ENCODE data around the gene EEF2K. TPM values are rescaled to one million over a fixed set of nuclear protein-coding genes. Genes with fewer than 3 reads are reported as not detected.

EEF2K gene
- total RNA-seq, 4 donors from 2014 or later: 10.6 to 26.9 (median 16.2) TPM

DNA sequence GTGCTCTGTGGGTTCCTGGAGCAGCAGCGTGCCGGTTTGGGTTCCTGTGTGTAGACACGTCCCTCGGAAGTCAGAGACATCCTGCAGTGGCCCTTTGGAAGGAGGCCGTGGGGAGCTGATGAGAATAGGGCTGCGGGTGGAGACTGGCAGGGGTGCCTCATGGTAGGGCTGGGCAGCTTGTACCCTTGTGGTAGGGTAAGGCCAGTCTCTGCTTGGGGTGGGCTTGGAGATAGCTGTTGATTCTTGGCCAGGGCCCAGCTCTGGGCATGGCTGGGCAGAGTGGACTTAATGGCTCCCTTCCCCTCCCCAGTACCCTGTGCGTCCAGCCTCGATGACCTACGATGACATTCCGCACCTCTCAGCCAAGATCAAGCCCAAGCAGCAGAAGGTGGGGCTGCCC is 101.8 kb downstream of the EEF2K start:
- H3K27me3 ChIP-seq: no peaks in the 10 kb centered on the region
- H3K36me3 ChIP-seq: peaks cover 18 to 100% (median 26%) of the 10 kb centered on the region in 3 donors

DNA sequence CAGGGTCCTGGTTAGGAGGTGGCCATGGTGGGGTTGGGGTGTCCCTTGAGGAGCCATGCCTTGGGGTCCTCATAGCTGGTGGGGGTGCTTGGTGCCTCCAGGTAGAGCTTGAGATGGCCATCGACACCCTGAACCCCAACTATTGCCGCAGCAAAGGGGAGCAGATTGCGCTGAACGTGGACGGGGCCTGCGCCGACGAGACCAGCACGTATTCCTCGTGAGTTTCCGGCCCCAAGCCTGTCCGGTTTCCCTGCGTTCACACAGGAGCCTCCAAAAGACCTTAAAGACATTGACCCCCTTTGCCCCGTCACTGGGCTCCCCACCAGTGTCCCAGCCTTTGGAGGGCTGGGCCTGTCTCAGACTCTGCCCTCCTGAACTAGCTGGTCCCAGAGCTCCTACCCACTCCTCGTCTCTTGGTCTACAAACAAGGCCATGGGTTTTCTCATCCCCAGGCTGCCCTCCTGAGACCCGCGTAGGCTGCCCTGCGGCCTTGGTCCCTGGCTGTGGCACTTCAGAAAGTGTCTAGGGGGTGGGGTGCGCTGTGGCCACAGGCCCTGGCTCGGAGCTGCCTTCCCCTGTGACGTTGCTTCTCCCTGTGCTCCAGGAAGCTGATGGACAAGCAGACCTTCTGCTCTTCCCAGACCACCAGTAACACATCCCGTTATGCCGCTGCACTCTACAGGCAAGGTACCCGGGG is 102.9 kb downstream of the EEF2K start:
- H3K27ac ChIP-seq: no peak overlapping the region
- intact Hi-C loops (cut with DNase I): no loop called here
- no peaks in the 10 kb centered on the region for H3K27me3 ChIP-seq
- peaks cover 0 to 19% (median 5%) of the 10 kb centered on the region in 3 donors for H3K4me1 ChIP-seq
- no peaks in the 10 kb centered on the region for H3K9me3 ChIP-seq
- WGBS, 2 donors: 92 to 94% methylated on average over 13 to 21 of the region's 24 CpGs
- DNase-seq: no peak
- H3K4me3 ChIP-seq: no peak overlapping the region
- peaks cover 23 to 100% (median 30%) of the 10 kb centered on the region in 3 donors for H3K36me3 ChIP-seq
- no peak for TF ChIP-seq POLR2A (IDR thresholded peaks at IDR 0.05)
- TF ChIP-seq, protein P1, sequence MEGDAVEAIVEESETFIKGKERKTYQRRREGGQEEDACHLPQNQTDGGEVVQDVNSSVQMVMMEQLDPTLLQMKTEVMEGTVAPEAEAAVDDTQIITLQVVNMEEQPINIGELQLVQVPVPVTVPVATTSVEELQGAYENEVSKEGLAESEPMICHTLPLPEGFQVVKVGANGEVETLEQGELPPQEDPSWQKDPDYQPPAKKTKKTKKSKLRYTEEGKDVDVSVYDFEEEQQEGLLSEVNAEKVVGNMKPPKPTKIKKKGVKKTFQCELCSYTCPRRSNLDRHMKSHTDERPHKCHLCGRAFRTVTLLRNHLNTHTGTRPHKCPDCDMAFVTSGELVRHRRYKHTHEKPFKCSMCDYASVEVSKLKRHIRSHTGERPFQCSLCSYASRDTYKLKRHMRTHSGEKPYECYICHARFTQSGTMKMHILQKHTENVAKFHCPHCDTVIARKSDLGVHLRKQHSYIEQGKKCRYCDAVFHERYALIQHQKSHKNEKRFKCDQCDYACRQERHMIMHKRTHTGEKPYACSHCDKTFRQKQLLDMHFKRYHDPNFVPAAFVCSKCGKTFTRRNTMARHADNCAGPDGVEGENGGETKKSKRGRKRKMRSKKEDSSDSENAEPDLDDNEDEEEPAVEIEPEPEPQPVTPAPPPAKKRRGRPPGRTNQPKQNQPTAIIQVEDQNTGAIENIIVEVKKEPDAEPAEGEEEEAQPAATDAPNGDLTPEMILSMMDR (IDR thresholded peaks at IDR 0.05): no peak

More for the DNA sequence above, 101.8 kb downstream of the EEF2K start:
- H3K27ac ChIP-seq: no peak overlapping the region
- TF ChIP-seq, protein P1 (IDR thresholded peaks at IDR 0.05): no peak
- TF ChIP-seq POLR2A (IDR thresholded peaks at IDR 0.05): no peak
- no CpG with 5 or more reads among the region's 10 CpGs for WGBS, 2 donors
- H3K4me1 ChIP-seq: peaks cover 0 to 7% (median 0%) of the 10 kb centered on the region in 3 donors
- no peaks in the 10 kb centered on the region for H3K9me3 ChIP-seq
- no peak overlapping the region for H3K4me3 ChIP-seq
- DNase-seq: no peak
- intact Hi-C loops (cut with DNase I): no loop called here

DNA sequence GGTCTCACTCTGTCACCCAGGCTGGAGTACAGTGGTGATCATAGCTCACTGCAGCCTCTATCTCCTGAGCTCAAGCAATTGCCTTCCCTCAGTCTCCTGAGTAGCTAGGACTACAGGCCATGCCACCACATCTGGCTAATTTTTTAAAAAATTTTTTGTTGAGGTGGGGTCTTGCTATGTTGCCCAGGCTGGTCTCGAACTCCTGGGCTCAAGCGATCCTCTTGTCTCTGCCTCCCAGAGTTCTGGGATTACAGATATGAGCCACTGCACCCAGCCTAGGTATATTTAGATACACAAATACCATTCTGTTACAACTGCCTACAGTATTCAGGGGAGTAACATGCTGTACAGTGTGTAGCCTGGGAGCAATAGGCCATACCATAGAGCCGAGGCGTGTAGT is 105.4 kb downstream of the EEF2K start:
- Histone ChIP-seq H3K4me1 (peaks cover 0 to 44% (median 11%) of the 10 kb centered on the region in 3 donors), H3K4me3 (no peak overlapping the region), H3K36me3 (peaks cover 21 to 100% (median 25%) of the 10 kb centered on the region in 3 donors), H3K27ac (no peak overlapping the region), H3K27me3 (no peaks in the 10 kb centered on the region), H3K9me3 (no peaks in the 10 kb centered on the region)
- intact Hi-C loops (cut with DNase I): no loop called here
- no peak for TF ChIP-seq POLR2A (IDR thresholded peaks at IDR 0.05)
- TF ChIP-seq, protein P1 (IDR thresholded peaks at IDR 0.05): no peak
- no peak for DNase-seq
- 100% methylated on average over 4 of the region's 4 CpGs for WGBS, 2 donors

DNA sequence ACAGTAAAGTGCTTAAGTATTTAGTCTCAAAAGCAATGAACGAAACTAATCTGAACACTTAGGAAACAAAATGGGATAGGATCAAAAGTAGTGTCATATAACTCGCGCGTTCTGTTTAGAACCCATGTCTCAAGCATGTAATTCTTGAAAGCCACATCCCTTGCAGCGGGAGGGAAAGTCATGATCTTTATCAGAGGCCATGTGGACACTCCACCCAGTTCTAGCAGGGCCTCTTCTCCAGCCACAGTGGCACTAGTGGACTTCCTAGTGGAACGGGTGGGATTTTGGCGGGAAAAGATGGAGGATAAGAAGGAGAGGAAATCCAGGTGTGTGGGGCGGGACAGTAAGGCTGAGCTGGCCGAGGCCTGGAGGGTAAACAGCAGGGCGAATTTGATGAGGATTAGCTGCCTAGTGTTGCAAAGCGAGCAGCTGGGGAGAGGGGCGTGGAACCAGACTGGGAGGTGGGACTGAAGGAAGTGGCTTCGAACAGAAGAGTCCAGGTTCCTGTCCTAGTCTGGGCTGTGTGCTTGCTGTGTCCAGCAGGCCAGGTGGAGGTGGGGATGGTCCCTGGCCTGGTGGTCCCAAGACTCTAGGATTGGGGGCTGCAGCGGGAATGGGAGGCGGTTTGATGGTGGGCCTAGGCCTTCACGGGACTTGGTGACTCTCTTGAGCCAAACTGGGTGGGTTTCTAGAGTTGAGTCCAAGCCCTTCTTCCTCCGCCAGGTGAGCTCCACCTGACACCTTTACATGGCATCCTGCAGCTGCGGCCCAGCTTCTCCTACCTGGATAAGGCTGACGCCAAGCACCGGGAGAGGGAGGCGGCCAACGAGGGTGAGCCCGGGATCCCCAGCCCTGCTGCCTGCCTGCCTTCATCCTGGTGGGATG is 107.1 kb downstream of the EEF2K start:
- Histone ChIP-seq H3K9me3 (no peaks in the 10 kb centered on the region), H3K27ac (peak overlapping the region in 2 of 4 donors; percentile 61 to 68), H3K36me3 (peaks cover 36 to 100% (median 37%) of the 10 kb centered on the region in 3 donors), H3K27me3 (no peaks in the 10 kb centered on the region), H3K4me1 (peaks cover 0 to 49% (median 11%) of the 10 kb centered on the region in 3 donors), H3K4me3 (no peak overlapping the region)
- no peak for DNase-seq
- WGBS, 2 donors: 65 to 79% methylated on average over 13 to 23 of the region's 23 CpGs
- TF ChIP-seq, protein P1 (IDR thresholded peaks at IDR 0.05): no peak
- no peak for TF ChIP-seq POLR2A (IDR thresholded peaks at IDR 0.05)
- intact Hi-C loops (cut with DNase I): no loop called here
